K562 (cell line): Measurements from ENCODE around the gene SH3BP4. TPM values are rescaled to one million over a fixed set of nuclear protein-coding genes. Genes with fewer than 3 reads are reported as not detected.

Experiments
- ATAC-seq: fragments of 200-7000 bp; cut with Tn5 transposase; 3 replicates; pipeline ENCODE4 v1.9.1; 2020; ENCODE audit warnings: moderate library complexity
- BruUV-seq: library from RNA; stranded (reverse); fragments of 400-500 nt; replicated peaks from 2 replicates; lab custom pipeline; 2021; lab: Mats Ljungman, UMichigan
- CTCF ChIA-PET: fragments of 300-600 bp; formaldehyde crosslinking; extraction: SDS; loops from one replicate; lab custom pipeline; 2021; ENCODE audit warnings: low intra/inter-chr PET ratio; lab: Yijun Ruan, JAX
- POLR2A ChIA-PET: fragments of 300-600, 350-650 bp; sonication (Branson Sonifier 250); formaldehyde crosslinking; extraction: SDS; loops from one replicate; lab custom pipeline; 2021; ENCODE audit warnings: antibody characterized with exemption, inconsistent platforms; lab: Yijun Ruan, JAX
- DNase-seq, 4 experiments: peaks; one replicate each; pipeline versions ENCODE4 v3.0.0 to v3.0.0-alpha.2; 2011 to 2018; ENCODE audit warnings: low spot score in 3 of 4, mixed read lengths in 3 of 4; ENCODE audit errors: extremely low read depth in 1 of 4
- FAIRE-seq: peaks from 2 replicates; lab custom pipeline; 2011; peaks lifted over from hg19 to GRCh38; lab: Jason Lieb, UNC
- H2AFZ ChIP-seq: 2 replicates; pipeline ENCODE4 v1.6.0; 2011; ENCODE audit warnings: low read depth, low read length, control low read depth, inconsistent platforms
- H3K27ac ChIP-seq: fragments of 200-600 bp; 3 replicates; pipeline ENCODE4 v1.8.0; 2011; ENCODE audit warnings: low read depth, mild to moderate bottlenecking, control low read depth, inconsistent platforms, low read length, moderate library complexity, mixed read lengths; ENCODE audit errors: extremely low read depth
- H3K27me3 ChIP-seq, 2 experiments: fragments of 300-600 bp in 1 of 2; 2 replicates in 1 of 2; 3 replicates in 1 of 2; pipeline versions ENCODE4 v1.6.0 to v1.8.0; 2011; ENCODE audit warnings: inconsistent platforms in 2 of 2, low read length in 2 of 2, mild to moderate bottlenecking in 1 of 2, mixed read lengths in 1 of 2, moderate library complexity in 1 of 2; ENCODE audit not compliant: control insufficient read depth in 2 of 2, insufficient read depth in 2 of 2
- H3K36me3 ChIP-seq: fragments of 300-600 bp; 3 replicates; pipeline ENCODE4 v1.8.0; 2011; ENCODE audit warnings: mild to moderate bottlenecking, low read length, inconsistent platforms; ENCODE audit not compliant: control insufficient read depth, insufficient read depth
- H3K4me1 ChIP-seq, 2 experiments: fragments of 200-600 bp in 1 of 2; replicated peaks in 1 of 2; 2 replicates in 1 of 2; 3 replicates in 1 of 2; pipeline versions ENCODE4 v1.5.1 to v1.8.0; 2011; ENCODE audit warnings: inconsistent platforms in 2 of 2, low read length in 2 of 2, mild to moderate bottlenecking in 1 of 2, mixed read lengths in 1 of 2, moderate library complexity in 1 of 2; ENCODE audit not compliant: control insufficient read depth in 2 of 2, insufficient read depth in 2 of 2
- H3K4me2 ChIP-seq: 2 replicates; pipeline ENCODE4 v1.6.1; 2011; ENCODE audit warnings: low read length, control low read depth, inconsistent platforms, mixed read lengths; ENCODE audit not compliant: insufficient read depth
- H3K4me3 ChIP-seq: fragments of 200-600 bp; sonication (generic), shearing (Covaris generic); 2 replicates; pipeline ENCODE4 v1.5.1; 2016; ENCODE audit warnings: control low read depth, inconsistent platforms
- H3K79me2 ChIP-seq: fragments of 200-600 bp; 3 replicates; pipeline ENCODE4 v1.8.0; 2011; ENCODE audit warnings: low read length, inconsistent platforms; ENCODE audit not compliant: control insufficient read depth, insufficient read depth
- H3K9ac ChIP-seq, 2 experiments: 2 replicates each; pipeline versions ENCODE4 v1.6.0 to v1.6.1; 2011; ENCODE audit warnings: low read depth in 2 of 2, low read length in 2 of 2, control low read depth in 1 of 2, inconsistent platforms in 1 of 2, mild to moderate bottlenecking in 1 of 2, mixed read lengths in 1 of 2; ENCODE audit not compliant: insufficient read depth in 1 of 2
- H3K9me1 ChIP-seq: one replicate; pipeline ENCODE4 v1.6.0; 2011; ENCODE audit warnings: inconsistent platforms, mild to moderate bottlenecking, low read length, moderate library complexity; ENCODE audit not compliant: control insufficient read depth, insufficient read depth
- H3K9me3 ChIP-seq: replicated peaks from 2 replicates; pipeline ENCODE4 v1.5.1; 2011; ENCODE audit warnings: low read depth, low read length, inconsistent platforms; ENCODE audit not compliant: control insufficient read depth, insufficient read depth
- H4K20me1 ChIP-seq: replicated peaks from 2 replicates; pipeline ENCODE4 v1.6.1; 2011; ENCODE audit warnings: low read length, inconsistent platforms, mixed read lengths; ENCODE audit not compliant: control insufficient read depth, insufficient read depth
- CBFA2T3 ChIP-seq: fragments of 450-650 bp; IDR thresholded peaks from 2 replicates; pipeline ENCODE4 v1.6.1; 2017
- WGBS: fragments of 100-300 bp; shearing (Covaris generic); methylation state at CpG from one replicate; pipeline ENCODE4 v1.1.6; 2016; ENCODE audit warnings: low coverage, mixed read lengths; ENCODE audit not compliant: insufficient coverage; ENCODE audit errors: missing lambda C conversion rate; 5-methylcytosine and 5-hydroxymethylcytosine counted together
- in situ Hi-C: fragments of 300-500 bp; cut with MboI; formaldehyde crosslinking; loops from 4 replicates; pipeline ENCODE4 v1.15.0; 2018; ENCODE audit warnings: inconsistent platforms, mixed read lengths
- intact Hi-C: fragments of 100-400 bp; cut with micrococcal nuclease; formaldehyde crosslinking; loops from 2 replicates; pipeline ENCODE4 v1.14.2; 2022
- polyA plus RNA-seq, 8 experiments: library from polyadenylated mRNA; depleted of rRNA in 4 of 8; stranded (reverse) in 5 of 8; unstranded in 3 of 8; fragments of >200 nt; fragmentation: Nextera tagmentation in 2 of 8; fragmentation: Illumina TruSeq in 1 of 8; extraction: Ambion mirVana in 2 of 8; extraction: Trizol in 1 of 8; gene quantifications; 2 replicates each; pipeline versions ENCODE4 v1.2.1 to v1.2.3, GENCODE V29; 2011 to 2014; ENCODE audit warnings: inconsistent platforms in 1 of 8, missing spikeins in 1 of 8
- total RNA-seq, 7 experiments: library from RNA; depleted of rRNA in 6 of 7; stranded (reverse); fragments of >200 nt in 6 of 7; fragmentation: Illumina TruSeq in 2 of 7; extraction: Trizol in 2 of 7; gene quantifications; 2 replicates each; pipeline versions ENCODE4 v1.2.1 to v1.2.3, GENCODE V29; 2011 to 2021; ENCODE audit warnings: low replicate concordance in 1 of 7
- TF ChIP-seq, protein P1 (sequence below): fragments of 450-650 bp; formaldehyde crosslinking; IDR thresholded peaks from 2 replicates; pipeline ENCODE4 v1.4.0; 2020; ENCODE audit warnings: mild to moderate bottlenecking

The SH3BP4 gene
- total and polyA plus RNA-seq, 9 of the 15 experiments (the other 6 are each of a cell fraction or from before 2014, with no cell fraction given): 0.03 to 0.28 (median 0.27) TPM; not detected in 6

DNA sequence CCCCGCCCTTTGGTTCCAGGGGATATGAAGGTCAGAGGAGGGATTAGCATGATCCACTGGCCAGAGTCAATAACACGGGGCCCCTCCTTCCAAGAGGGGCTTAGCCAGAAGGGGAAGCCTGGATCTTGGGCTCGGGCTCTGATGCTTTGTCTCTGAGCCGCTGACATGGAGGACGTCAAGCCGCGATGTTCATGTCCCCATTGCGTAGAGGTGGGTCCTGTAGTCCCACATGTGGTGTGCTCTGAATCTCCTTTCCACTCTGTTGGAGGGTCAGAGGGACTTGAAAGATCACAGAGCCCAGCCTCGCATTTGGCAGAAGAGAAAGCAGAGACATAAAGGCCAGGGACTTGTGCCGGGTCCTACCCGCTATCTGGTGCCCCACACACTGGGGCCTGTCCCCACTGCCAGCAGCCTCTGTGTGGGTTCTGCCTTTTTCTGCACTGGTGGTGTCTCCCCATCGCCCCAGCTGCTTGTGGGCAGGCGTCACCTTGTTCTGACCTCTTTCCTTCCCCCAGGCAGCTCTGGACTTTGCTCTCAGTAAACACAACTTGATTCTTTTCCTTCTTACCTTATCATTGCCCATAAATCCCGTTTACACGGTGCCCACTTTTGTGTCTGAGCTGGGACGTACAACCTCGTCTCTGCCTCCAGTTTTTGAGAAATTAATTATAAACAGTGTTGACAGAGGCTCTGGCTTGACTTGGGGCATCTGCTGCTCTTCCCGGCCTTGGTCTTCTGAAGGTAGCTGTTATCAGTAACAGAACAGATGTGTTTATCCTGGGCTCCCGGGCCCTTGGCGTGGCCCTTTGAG is 48.8 kb downstream of the SH3BP4 start:
- peaks cover 0 to 3% of the 10 kb centered on the region in 2 experiments; a peak in 2 of 5 replicates for H3K4me1 ChIP-seq
- no peak for FAIRE-seq

More for the DNA sequence above, 48.8 kb downstream of the SH3BP4 start:
- DNase-seq (peak in 3 of 4 experiments; percentile 8 to 17 (median 16)), ATAC-seq (no peak)
- CTCF ChIA-PET: no interaction called here
- H3K4me2 ChIP-seq: no peak overlapping the region
- in situ Hi-C loops: no loop called here
- intact Hi-C loops: no loop called here
- no peaks in the 10 kb centered on the region for H3K9me1 ChIP-seq
- H3K9ac ChIP-seq: no peak overlapping the region
- H3K4me3 ChIP-seq: no peak overlapping the region
- no peaks in the 10 kb centered on the region for H4K20me1 ChIP-seq
- H2AFZ ChIP-seq: no peak overlapping the region
- no TSS peak for BruUV-seq
- TF ChIP-seq CBFA2T3: peak; percentile 16; the same call in 1 of the 2 replicates
- TF ChIP-seq, protein P1, sequence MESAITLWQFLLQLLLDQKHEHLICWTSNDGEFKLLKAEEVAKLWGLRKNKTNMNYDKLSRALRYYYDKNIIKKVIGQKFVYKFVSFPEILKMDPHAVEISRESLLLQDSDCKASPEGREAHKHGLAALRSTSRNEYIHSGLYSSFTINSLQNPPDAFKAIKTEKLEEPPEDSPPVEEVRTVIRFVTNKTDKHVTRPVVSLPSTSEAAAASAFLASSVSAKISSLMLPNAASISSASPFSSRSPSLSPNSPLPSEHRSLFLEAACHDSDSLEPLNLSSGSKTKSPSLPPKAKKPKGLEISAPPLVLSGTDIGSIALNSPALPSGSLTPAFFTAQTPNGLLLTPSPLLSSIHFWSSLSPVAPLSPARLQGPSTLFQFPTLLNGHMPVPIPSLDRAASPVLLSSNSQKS (CRISPR knock-in tag): no peak
- H3K27me3 ChIP-seq: peaks cover 2 to 53% of the 10 kb centered on the region in 2 experiments; a peak in 4 of 5 replicates
- POLR2A ChIA-PET: no interaction called here
- no peaks in the 10 kb centered on the region for H3K9me3 ChIP-seq
- no peaks in the 10 kb centered on the region for H3K79me2 ChIP-seq
- H3K36me3 ChIP-seq: no peaks in the 10 kb centered on the region
- 4% methylated on average over 15 of the region's 20 CpGs for WGBS
- H3K27ac ChIP-seq: no peak overlapping the region
